Activated naive CD8-positive, alpha-beta T cell (primary cell): Measurements from ENCODE around the gene EID3.

ENCODE experiments used
- H3K27ac Mint-ChIP-seq: one replicate; pipeline ENCODE4 v1.8.0; 2021; ENCODE audit warnings: mixed read lengths
- H3K27me3 Mint-ChIP-seq: one replicate; pipeline ENCODE4 v1.8.0; 2021; ENCODE audit warnings: mixed read lengths
- H3K36me3 Mint-ChIP-seq: one replicate; pipeline ENCODE4 v1.8.0; 2021; ENCODE audit warnings: mixed read lengths
- H3K4me1 Mint-ChIP-seq: one replicate; pipeline ENCODE4 v1.8.0; 2021; ENCODE audit warnings: low read depth, mixed read lengths
- H3K4me3 Mint-ChIP-seq: one replicate; pipeline ENCODE4 v1.8.0; 2021; ENCODE audit warnings: mild to moderate bottlenecking, mixed read lengths
- H3K9me3 Mint-ChIP-seq: one replicate; pipeline ENCODE4 v1.8.0; 2021; ENCODE audit warnings: low read depth, mixed read lengths

The EID3 gene

DNA sequence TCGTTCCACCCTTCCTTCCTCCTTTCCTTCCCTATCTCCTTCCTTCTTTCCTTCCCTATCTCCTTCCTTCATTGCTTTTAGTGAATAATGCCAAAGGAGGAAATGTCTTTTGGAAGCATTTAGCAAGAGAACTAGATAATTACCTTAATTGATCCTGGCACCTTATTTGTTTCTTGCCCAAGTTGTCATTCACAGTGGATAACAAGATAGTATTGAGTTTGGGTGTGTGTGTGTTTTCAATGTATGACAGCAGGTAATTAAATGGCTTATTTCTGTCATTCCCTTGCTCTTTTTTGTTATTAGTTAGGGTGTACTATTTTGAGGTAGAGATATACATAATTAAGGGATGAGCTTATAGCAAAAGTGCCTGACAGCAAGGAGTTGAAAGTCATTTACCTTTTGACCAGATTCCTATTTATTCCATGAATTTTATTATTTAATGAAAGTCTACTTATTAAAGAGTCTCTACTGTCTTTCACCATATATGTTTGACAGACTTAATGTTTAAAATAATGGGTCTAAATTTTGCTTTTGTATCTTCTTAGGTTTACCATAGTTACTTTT lies 30.2 kb downstream of the EID3 start:
- H3K36me3 Mint-ChIP-seq: peaks cover 5% of the 10 kb centered on the region
- no peak overlapping the region for H3K4me3 Mint-ChIP-seq
- H3K9me3 Mint-ChIP-seq: no peaks in the 10 kb centered on the region
- no peaks in the 10 kb centered on the region for H3K4me1 Mint-ChIP-seq
- no peak overlapping the region for H3K27ac Mint-ChIP-seq
- H3K27me3 Mint-ChIP-seq: no peaks in the 10 kb centered on the region

- no peak overlapping the region for H3K27ac Mint-ChIP-seq
- peaks cover 6% of the 10 kb centered on the region for H3K36me3 Mint-ChIP-seq
- no peaks in the 10 kb centered on the region for H3K27me3 Mint-ChIP-seq
- H3K9me3 Mint-ChIP-seq: no peaks in the 10 kb centered on the region
- no peak overlapping the region for H3K4me3 Mint-ChIP-seq
- H3K4me1 Mint-ChIP-seq: no peaks in the 10 kb centered on the region
These were observed 31.0 kb downstream of the EID3 start for GRCh38 chr12:104334581-104334980.

DNA sequence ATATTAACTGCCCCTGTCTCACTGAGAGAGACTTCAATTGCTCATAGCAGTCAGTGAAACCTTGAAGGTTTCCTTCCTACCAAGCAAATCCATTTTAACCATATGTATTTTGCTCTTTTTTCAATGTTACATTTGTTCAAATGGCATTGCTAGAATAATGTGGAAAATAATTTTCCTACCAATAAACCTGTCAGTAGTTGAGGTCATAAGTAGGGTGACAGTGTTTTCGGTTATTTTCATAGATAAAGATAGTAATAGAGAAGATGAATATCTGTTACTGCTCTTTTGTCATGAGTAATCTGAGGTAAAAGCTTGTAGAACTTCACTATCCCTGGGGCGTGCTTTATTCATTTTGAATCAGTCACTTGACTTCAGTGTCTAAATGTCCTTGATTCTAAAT lies 32.6 kb downstream of the EID3 start:
- H3K4me3 Mint-ChIP-seq: no peak overlapping the region
- no peaks in the 10 kb centered on the region for H3K9me3 Mint-ChIP-seq
- no peaks in the 10 kb centered on the region for H3K27me3 Mint-ChIP-seq
- H3K36me3 Mint-ChIP-seq: peaks cover 7% of the 10 kb centered on the region
- no peak overlapping the region for H3K27ac Mint-ChIP-seq
- H3K4me1 Mint-ChIP-seq: no peaks in the 10 kb centered on the region

- Mint-ChIP-seq H3K27me3 (no peaks in the 10 kb centered on the region), H3K4me1 (no peaks in the 10 kb centered on the region), H3K9me3 (no peaks in the 10 kb centered on the region), H3K36me3 (peaks cover 9% of the 10 kb centered on the region), H3K27ac (no peak overlapping the region), H3K4me3 (no peak overlapping the region)
These were observed 33.6 kb downstream of the EID3 start for GRCh38 chr12:104337030-104337558.

DNA sequence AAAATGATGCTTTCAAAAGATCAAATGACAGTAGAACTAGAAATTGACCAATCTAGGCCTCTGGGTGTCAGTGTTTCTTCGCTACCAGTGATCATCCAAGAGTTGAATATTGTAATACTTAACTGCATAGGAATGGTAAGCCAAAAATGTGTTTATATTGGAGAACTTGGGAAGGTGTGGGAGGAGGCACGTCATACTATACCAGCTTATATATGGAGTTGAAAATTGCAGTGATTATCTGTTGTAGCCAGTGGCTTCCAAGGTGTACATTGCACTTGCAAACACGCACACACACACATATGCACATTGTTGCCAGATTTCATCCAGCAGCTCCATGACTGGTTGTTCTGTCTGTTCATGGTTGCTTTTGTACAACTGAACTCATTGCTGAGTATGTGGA lies 36.1 kb downstream of the EID3 start:
- H3K27me3 Mint-ChIP-seq: no peaks in the 10 kb centered on the region
- no peak overlapping the region for H3K27ac Mint-ChIP-seq
- no peak overlapping the region for H3K4me3 Mint-ChIP-seq
- peaks cover 7% of the 10 kb centered on the region for H3K36me3 Mint-ChIP-seq
- H3K9me3 Mint-ChIP-seq: no peaks in the 10 kb centered on the region
- H3K4me1 Mint-ChIP-seq: no peaks in the 10 kb centered on the region

- H3K36me3 Mint-ChIP-seq: peaks cover 7% of the 10 kb centered on the region
- no peak overlapping the region for H3K4me3 Mint-ChIP-seq
- H3K27ac Mint-ChIP-seq: no peak overlapping the region
These were observed 36.6 kb downstream of the EID3 start for GRCh38 chr12:104340177-104340576.

GRCh38 chr12:104340925-104341611 lies 37.5 kb downstream of the EID3 start:
- Mint-ChIP-seq H3K9me3 (no peaks in the 10 kb centered on the region), H3K36me3 (peaks cover 7% of the 10 kb centered on the region), H3K27me3 (no peaks in the 10 kb centered on the region), H3K4me1 (no peaks in the 10 kb centered on the region), H3K4me3 (no peak overlapping the region), H3K27ac (no peak overlapping the region)

More at GRCh38 chr12:104340177-104340576, 36.6 kb downstream of the EID3 start:
- no peaks in the 10 kb centered on the region for H3K4me1 Mint-ChIP-seq
- H3K27me3 Mint-ChIP-seq: no peaks in the 10 kb centered on the region
- H3K9me3 Mint-ChIP-seq: no peaks in the 10 kb centered on the region

- peaks cover 5% of the 10 kb centered on the region for H3K36me3 Mint-ChIP-seq
- H3K4me3 Mint-ChIP-seq: no peak overlapping the region
These were observed 38.6 kb downstream of the EID3 start for GRCh38 chr12:104342147-104342546.

DNA sequence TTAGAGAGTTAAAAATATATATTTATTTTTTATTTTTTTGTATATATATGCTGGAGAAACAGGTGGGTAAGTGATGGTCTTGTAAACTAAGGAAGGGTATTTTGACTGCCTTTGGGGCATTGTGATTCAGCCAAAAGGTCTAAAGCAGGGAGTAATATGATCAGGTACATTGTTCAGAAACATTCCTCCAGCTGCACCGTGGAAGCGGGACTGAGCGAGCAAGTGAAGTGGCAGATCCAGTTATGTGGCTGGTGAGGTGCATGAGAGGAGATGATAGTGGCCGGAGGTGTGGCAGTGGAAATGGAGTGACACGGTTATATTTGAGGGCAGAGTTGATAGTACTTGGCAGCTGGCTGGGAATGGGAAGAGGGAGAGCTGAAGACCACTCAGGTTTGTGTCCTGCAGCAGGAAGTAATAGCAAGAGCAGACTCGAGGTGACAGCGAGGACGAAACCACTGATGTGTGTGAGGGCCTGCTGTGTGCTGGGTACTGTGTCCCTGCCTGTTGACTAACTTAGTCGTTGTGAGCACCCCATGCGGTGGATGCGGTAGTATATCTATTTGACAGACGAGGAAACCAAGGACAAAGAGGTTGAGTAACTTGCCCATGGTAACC lies 39.2 kb downstream of the EID3 start:
- peaks cover 8% of the 10 kb centered on the region for H3K36me3 Mint-ChIP-seq
- H3K27me3 Mint-ChIP-seq: no peaks in the 10 kb centered on the region
- no peaks in the 10 kb centered on the region for H3K9me3 Mint-ChIP-seq
- H3K27ac Mint-ChIP-seq: no peak overlapping the region
- no peaks in the 10 kb centered on the region for H3K4me1 Mint-ChIP-seq
- H3K4me3 Mint-ChIP-seq: no peak overlapping the region

More at GRCh38 chr12:104342147-104342546, 38.6 kb downstream of the EID3 start:
- H3K4me1 Mint-ChIP-seq: no peaks in the 10 kb centered on the region
- H3K27ac Mint-ChIP-seq: no peak overlapping the region
- H3K9me3 Mint-ChIP-seq: no peaks in the 10 kb centered on the region
- no peaks in the 10 kb centered on the region for H3K27me3 Mint-ChIP-seq

DNA sequence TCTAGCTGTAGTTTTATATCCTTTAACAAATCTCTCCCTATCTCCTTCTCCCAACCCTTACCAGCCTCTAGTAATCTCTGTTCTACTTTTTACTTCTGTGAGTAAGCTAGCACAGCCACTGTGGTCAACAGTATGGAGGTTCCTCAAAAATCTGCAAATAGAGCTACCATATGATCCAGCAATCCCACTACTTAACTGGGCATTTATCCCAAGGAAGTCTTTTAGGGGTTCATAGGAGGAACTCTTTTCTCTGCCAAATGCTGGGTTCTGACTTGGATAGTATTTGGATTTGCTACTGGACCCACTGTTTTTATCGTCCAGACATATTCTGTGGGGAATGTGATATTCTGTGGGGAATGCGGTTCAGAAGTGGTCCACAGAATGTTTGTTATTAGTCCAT lies 41.1 kb downstream of the EID3 start:
- H3K36me3 Mint-ChIP-seq: peaks cover 8% of the 10 kb centered on the region
- no peaks in the 10 kb centered on the region for H3K9me3 Mint-ChIP-seq
- no peak overlapping the region for H3K27ac Mint-ChIP-seq
- H3K4me3 Mint-ChIP-seq: no peak overlapping the region
- no peaks in the 10 kb centered on the region for H3K4me1 Mint-ChIP-seq
- no peaks in the 10 kb centered on the region for H3K27me3 Mint-ChIP-seq

DNA sequence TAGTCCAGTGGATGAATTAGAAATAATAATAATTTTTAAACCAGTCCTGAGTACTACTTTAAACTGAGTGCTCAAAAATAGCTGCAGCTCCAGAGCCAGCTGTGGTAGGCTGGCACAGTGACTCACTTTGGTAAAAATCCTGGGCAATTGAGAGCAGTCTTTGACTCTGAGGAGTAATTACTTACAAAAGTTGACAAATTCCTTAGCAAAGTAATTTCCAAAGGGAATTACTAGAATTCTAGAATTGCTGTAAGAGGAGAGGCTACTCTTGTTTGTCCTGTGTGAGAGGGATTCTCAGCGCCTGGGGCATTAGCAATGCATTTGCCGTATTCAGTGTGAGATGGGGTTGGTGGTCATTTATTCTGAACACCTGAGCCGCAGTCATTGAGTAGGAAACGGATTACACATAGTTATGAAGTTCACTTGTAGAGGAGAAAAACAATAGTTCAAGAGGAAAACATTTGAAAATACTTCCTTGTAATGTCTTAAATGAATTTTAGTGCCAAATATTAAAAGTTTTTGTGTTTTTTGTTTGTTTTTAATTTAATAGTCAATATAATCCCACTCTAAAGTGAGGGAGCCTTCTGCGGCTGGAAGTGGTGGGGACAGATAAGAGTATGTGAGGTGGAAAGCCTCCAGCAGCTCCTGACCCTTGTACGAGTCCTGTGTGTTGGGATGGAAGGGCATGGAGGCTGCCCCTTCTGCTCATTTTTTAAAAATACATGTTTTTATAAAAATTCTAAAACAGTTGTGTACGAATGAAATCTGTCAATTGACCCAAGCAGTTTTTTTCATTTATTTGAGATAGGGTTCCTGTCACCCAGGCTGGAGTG lies 41.9 kb downstream of the EID3 start:
- Mint-ChIP-seq H3K27me3 (no peaks in the 10 kb centered on the region), H3K4me3 (no peak overlapping the region), H3K4me1 (no peaks in the 10 kb centered on the region), H3K27ac (no peak overlapping the region), H3K9me3 (no peaks in the 10 kb centered on the region), H3K36me3 (peaks cover 8% of the 10 kb centered on the region)

DNA sequence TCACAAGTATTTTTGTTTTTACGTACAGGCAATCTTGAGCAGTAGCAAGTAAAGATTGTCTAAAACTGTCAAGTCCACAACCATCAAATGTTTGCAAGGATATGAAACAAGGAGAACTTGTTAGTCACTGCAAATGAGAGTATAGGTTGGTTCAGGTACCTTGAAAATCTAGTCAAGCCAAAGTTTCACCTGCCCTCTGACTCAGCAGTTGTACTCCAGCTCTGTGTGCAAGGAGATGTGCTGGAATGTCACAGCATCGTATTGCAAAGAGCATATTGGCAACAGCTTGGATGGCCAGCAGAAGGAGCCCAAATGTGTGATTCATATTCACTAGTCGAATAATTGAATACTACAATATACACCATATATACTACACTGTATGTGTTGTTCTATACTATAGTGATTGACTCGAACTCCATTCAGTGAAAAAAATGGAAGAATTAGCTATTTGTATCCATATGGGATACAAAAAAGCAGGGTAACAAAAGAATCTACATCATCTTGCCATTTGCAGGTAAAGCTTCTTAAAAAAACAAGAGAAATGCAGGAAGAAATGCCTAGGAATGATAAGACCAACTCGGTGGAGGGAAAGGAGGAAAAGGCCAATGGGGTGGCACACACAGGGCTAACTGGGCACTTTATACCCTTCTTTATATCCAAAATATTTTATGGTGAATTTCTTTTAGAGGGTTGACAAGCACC lies 44.0 kb downstream of the EID3 start:
- no peaks in the 10 kb centered on the region for H3K4me1 Mint-ChIP-seq
- peaks cover 8% of the 10 kb centered on the region for H3K36me3 Mint-ChIP-seq
- H3K27ac Mint-ChIP-seq: peak overlapping the region; percentile 41
- no peak overlapping the region for H3K4me3 Mint-ChIP-seq
- H3K9me3 Mint-ChIP-seq: no peaks in the 10 kb centered on the region
- no peaks in the 10 kb centered on the region for H3K27me3 Mint-ChIP-seq

DNA sequence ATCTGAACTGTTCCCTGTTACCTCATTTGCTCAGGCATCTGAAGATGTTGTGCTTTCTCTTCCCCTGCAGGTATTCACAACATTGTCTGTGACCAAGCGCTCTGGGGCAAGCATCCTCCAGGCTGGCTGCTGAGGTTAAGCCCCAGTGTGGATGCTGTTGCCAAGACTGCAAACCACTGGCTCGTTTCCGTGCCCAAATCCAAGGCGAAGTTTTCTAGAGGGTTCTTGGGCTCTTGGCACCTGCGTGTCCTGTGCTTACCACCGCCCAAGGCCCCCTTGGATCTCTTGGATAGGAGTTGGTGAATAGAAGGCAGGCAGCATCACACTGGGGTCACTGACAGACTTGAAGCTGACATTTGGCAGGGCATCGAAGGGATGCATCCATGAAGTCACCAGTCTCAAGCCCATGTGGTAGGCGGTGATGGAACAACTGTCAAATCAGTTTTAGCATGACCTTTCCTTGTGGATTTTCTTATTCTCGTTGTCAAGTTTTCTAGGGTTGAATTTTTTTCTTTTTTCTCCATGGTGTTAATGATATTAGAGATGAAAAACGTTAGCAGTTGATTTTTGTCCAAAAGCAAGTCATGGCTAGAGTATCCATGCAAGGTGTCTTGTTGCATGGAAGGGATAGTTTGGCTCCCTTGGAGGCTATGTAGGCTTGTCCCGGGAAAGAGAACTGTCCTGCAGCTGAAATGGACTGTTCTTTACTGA lies 44.9 kb downstream of the EID3 start:
- peaks cover 8% of the 10 kb centered on the region for H3K36me3 Mint-ChIP-seq
- no peak overlapping the region for H3K4me3 Mint-ChIP-seq
- H3K9me3 Mint-ChIP-seq: no peaks in the 10 kb centered on the region
- no peaks in the 10 kb centered on the region for H3K27me3 Mint-ChIP-seq
- no peaks in the 10 kb centered on the region for H3K4me1 Mint-ChIP-seq
- H3K27ac Mint-ChIP-seq: no peak overlapping the region

- Mint-ChIP-seq H3K4me1 (no peaks in the 10 kb centered on the region), H3K4me3 (no peak overlapping the region), H3K36me3 (peaks cover 8% of the 10 kb centered on the region), H3K9me3 (no peaks in the 10 kb centered on the region), H3K27me3 (no peaks in the 10 kb centered on the region), H3K27ac (no peak overlapping the region)
These were observed 45.5 kb downstream of the EID3 start for GRCh38 chr12:104348994-104349494.
